GM12864 (cell line): Measurements from ENCODE around the gene GTPBP2.
"Not testable (repeated sequence)": the region's sequence is repeated elsewhere in the genome, so short reads cannot be mapped to it uniquely, and the experiment has no call there.

ENCODE experiments used
- DNase-seq: peaks from one replicate; pipeline ENCODE4 v3.0.0-alpha.2; 2011; ENCODE audit warnings: low read depth
- H3K4me3 ChIP-seq: 2 replicates; pipeline ENCODE4 v1.5.1; 2011; ENCODE audit warnings: mild to moderate bottlenecking, low read depth, low read length, control low read depth
- CTCF ChIP-seq: IDR thresholded peaks from 2 replicates; pipeline ENCODE4 v1.5.1; 2011; ENCODE audit warnings: low read depth, mild to moderate bottlenecking, moderate library complexity, low read length, control low read depth, inconsistent platforms; ENCODE audit errors: missing control alignments

GTPBP2 gene

GRCh38 chr6:43609402-43609801 is 19.7 kb downstream of the GTPBP2 start:
- DNase-seq = no peak
- TF ChIP-seq CTCF = no peak
- H3K4me3 ChIP-seq = no peak overlapping the region

- no peak overlapping the region for H3K4me3 ChIP-seq
- no peak for DNase-seq
- TF ChIP-seq CTCF = no peak
Observed at GRCh38 chr6:43608807-43609206, 20.3 kb downstream of the GTPBP2 start.

GRCh38 chr6:43608310-43608763 is 20.7 kb downstream of the GTPBP2 start:
- peak; percentile 93 for TF ChIP-seq CTCF
- DNase-seq = no peak
- H3K4me3 ChIP-seq = no peak overlapping the region

- DNase-seq = no peak
- no peak for TF ChIP-seq CTCF
- H3K4me3 ChIP-seq = no peak overlapping the region
Observed at GRCh38 chr6:43606019-43606418, 23.0 kb downstream of the GTPBP2 start.

GRCh38 chr6:43604174-43604573 is 24.9 kb downstream of the GTPBP2 start:
- TF ChIP-seq CTCF = no peak
- DNase-seq = no peak
- no peak overlapping the region for H3K4me3 ChIP-seq

- TF ChIP-seq CTCF = no peak
- no peak for DNase-seq
Observed at GRCh38 chr6:43600595-43600994, 28.5 kb downstream of the GTPBP2 start.

GRCh38 chr6:43593938-43594337 is 35.1 kb downstream of the GTPBP2 start:
- no peak for DNase-seq
- no peak overlapping the region for H3K4me3 ChIP-seq
- no peak for TF ChIP-seq CTCF

More at GRCh38 chr6:43600595-43600994, 28.5 kb downstream of the GTPBP2 start:
- no peak overlapping the region for H3K4me3 ChIP-seq

GRCh38 chr6:43589564-43589963 is 39.5 kb downstream of the GTPBP2 start:
- H3K4me3 ChIP-seq, DNase-seq: not testable (repeated sequence)
